GM13977 (cell line): Measurements from ENCODE around the gene PDGFRB.

Experiments
- DNase-seq: peaks from one replicate; pipeline ENCODE4 v3.0.0; 2012; ENCODE audit warnings: low spot score
- in situ Hi-C: fragments of 300-500 bp; cut with MboI; formaldehyde crosslinking; loops from one replicate; pipeline ENCODE4 v1.12.0; 2022; ENCODE audit warnings: low sequenced_read_pairs, low pct_unique_long_range_greater_than_20kb, mixed read lengths, inconsistent platforms; ENCODE audit not compliant: unreplicated experiment
- TF ChIP-seq, protein P1 (sequence below): IDR thresholded peaks from 2 replicates; pipeline ENCODE4 v1.5.1; 2012; ENCODE audit warnings: mild to moderate bottlenecking, control low read depth; ENCODE audit not compliant: insufficient read depth; ENCODE audit errors: extremely low read depth, missing control alignments

The PDGFRB gene

GRCh38 chr5:150129813-150130492, 25.7 kb downstream of the PDGFRB start:
- TF ChIP-seq, protein P1, sequence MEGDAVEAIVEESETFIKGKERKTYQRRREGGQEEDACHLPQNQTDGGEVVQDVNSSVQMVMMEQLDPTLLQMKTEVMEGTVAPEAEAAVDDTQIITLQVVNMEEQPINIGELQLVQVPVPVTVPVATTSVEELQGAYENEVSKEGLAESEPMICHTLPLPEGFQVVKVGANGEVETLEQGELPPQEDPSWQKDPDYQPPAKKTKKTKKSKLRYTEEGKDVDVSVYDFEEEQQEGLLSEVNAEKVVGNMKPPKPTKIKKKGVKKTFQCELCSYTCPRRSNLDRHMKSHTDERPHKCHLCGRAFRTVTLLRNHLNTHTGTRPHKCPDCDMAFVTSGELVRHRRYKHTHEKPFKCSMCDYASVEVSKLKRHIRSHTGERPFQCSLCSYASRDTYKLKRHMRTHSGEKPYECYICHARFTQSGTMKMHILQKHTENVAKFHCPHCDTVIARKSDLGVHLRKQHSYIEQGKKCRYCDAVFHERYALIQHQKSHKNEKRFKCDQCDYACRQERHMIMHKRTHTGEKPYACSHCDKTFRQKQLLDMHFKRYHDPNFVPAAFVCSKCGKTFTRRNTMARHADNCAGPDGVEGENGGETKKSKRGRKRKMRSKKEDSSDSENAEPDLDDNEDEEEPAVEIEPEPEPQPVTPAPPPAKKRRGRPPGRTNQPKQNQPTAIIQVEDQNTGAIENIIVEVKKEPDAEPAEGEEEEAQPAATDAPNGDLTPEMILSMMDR: peak; percentile 89
- DNase-seq: peak; percentile 90
- in situ Hi-C loops: no loop called here

GRCh38 chr5:150129454-150129812, 26.2 kb downstream of the PDGFRB start:
- no peak for DNase-seq
- TF ChIP-seq, protein P1: no peak
- in situ Hi-C loops: no loop called here

GRCh38 chr5:150126921-150127265, 28.8 kb downstream of the PDGFRB start:
- no peak for DNase-seq
- in situ Hi-C loops: no loop called here

GRCh38 chr5:150126199-150126920, 29.3 kb downstream of the PDGFRB start:
- TF ChIP-seq, protein P1: no peak
- DNase-seq: no peak
- in situ Hi-C loops: no loop called here

More at GRCh38 chr5:150126921-150127265, 28.8 kb downstream of the PDGFRB start:
- TF ChIP-seq, protein P1: no peak

DNA sequence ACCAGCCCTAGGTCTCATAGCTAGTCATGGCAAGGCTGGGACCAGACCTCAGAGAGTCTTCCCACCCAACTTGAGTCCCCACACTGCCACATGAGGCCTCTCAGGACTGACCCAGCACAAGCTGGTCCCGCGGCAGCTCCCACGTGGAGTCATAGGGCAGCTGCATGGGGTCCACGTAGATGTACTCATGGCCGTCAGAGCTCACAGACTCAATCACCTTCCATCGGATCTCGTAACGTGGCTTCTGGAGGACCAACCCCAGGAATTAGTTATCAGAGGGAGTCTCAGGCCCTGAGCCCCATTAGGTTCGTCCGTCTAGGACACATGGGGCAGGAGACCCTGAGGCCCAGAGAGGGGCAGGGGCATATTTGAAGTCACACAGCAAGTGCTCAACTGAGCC, 30.3 kb downstream of the PDGFRB start:
- TF ChIP-seq, protein P1: no peak
- in situ Hi-C loops: no loop called here
- DNase-seq: no peak

GRCh38 chr5:150124596-150124995, 31.0 kb downstream of the PDGFRB start:
- DNase-seq: no peak
- TF ChIP-seq, protein P1: no peak
- in situ Hi-C loops: no loop called here
